Measurements from ENCODE around the gene UVRAG. TPM values are rescaled to one million over a fixed set of nuclear protein-coding genes. Genes with fewer than 3 reads are reported as not detected.

UVRAG gene
- polyA plus RNA-seq, 2 donors, result 3.1 to 3.8 TPM

- Histone ChIP-seq H3K27me3 (ENCODE audit: control insufficient read depth in 1 of 2, insufficient read depth in 2 of 2, low read length in 2 of 2) (no peaks in the 10 kb centered on the region), H3K36me3 (ENCODE audit: control insufficient read depth in 2 of 2, insufficient read depth in 2 of 2, low read length in 1 of 2) (no peaks in the 10 kb centered on the region), H3K27ac (ENCODE audit: low read depth in 2 of 2, low read length in 1 of 2) (no peak overlapping the region), H3K4me3 (ENCODE audit: low read depth in 1 of 2, low read length in 2 of 2) (no peak overlapping the region), H3K4me1 (ENCODE audit: control insufficient read depth in 2 of 2, insufficient read depth in 2 of 2, low read length in 1 of 2) (no peaks in the 10 kb centered on the region), H3K9me3 (ENCODE audit: control insufficient read depth in 2 of 2, insufficient read depth in 1 of 2, low read depth in 1 of 2, low read length in 1 of 2) (no peaks in the 10 kb centered on the region)
- 89 to 90% methylated on average over 5 of the region's 5 CpGs for WGBS, 2 donors
Measured at GRCh38 chr11:76030286-76030685, 215.3 kb downstream of the UVRAG start.

GRCh38 chr11:76030968-76031590 is 216.1 kb downstream of the UVRAG start:
- 95 to 100% methylated on average over 1 of the region's 1 CpG for WGBS, 2 donors
- no peaks in the 10 kb centered on the region for H3K36me3 ChIP-seq (ENCODE audit: control insufficient read depth in 2 of 2, insufficient read depth in 2 of 2, low read length in 1 of 2)
- no peak overlapping the region for H3K4me3 ChIP-seq (ENCODE audit: low read depth in 1 of 2, low read length in 2 of 2)
- H3K9me3 ChIP-seq (ENCODE audit: control insufficient read depth in 2 of 2, insufficient read depth in 1 of 2, low read depth in 1 of 2, low read length in 1 of 2), result no peaks in the 10 kb centered on the region
- H3K27ac ChIP-seq (ENCODE audit: low read depth in 2 of 2, low read length in 1 of 2), result no peak overlapping the region
- H3K27me3 ChIP-seq (ENCODE audit: control insufficient read depth in 1 of 2, insufficient read depth in 2 of 2, low read length in 2 of 2), result no peaks in the 10 kb centered on the region
- no peaks in the 10 kb centered on the region for H3K4me1 ChIP-seq (ENCODE audit: control insufficient read depth in 2 of 2, insufficient read depth in 2 of 2, low read length in 1 of 2)

GRCh38 chr11:76033699-76034098 is 218.7 kb downstream of the UVRAG start:
- H3K4me1 ChIP-seq (ENCODE audit: control insufficient read depth in 2 of 2, insufficient read depth in 2 of 2, low read length in 1 of 2), result peaks cover 0 to 2% of the 10 kb centered on the region in 2 donors
- H3K27ac ChIP-seq (ENCODE audit: low read depth in 2 of 2, low read length in 1 of 2), result no peak overlapping the region
- no peaks in the 10 kb centered on the region for H3K36me3 ChIP-seq (ENCODE audit: control insufficient read depth in 2 of 2, insufficient read depth in 2 of 2, low read length in 1 of 2)
- H3K9me3 ChIP-seq (ENCODE audit: control insufficient read depth in 2 of 2, insufficient read depth in 1 of 2, low read depth in 1 of 2, low read length in 1 of 2), result no peaks in the 10 kb centered on the region
- H3K27me3 ChIP-seq (ENCODE audit: control insufficient read depth in 1 of 2, insufficient read depth in 2 of 2, low read length in 2 of 2), result no peaks in the 10 kb centered on the region
- no peak overlapping the region for H3K4me3 ChIP-seq (ENCODE audit: low read depth in 1 of 2, low read length in 2 of 2)

GRCh38 chr11:76035020-76035419 is 220.0 kb downstream of the UVRAG start:
- H3K27ac ChIP-seq (ENCODE audit: low read depth in 2 of 2, low read length in 1 of 2), result no peak overlapping the region
- 96 to 99% methylated on average over 2 of the region's 2 CpGs for WGBS, 2 donors
- no peaks in the 10 kb centered on the region for H3K36me3 ChIP-seq (ENCODE audit: control insufficient read depth in 2 of 2, insufficient read depth in 2 of 2, low read length in 1 of 2)
- no peaks in the 10 kb centered on the region for H3K27me3 ChIP-seq (ENCODE audit: control insufficient read depth in 1 of 2, insufficient read depth in 2 of 2, low read length in 2 of 2)
- no peak overlapping the region for H3K4me3 ChIP-seq (ENCODE audit: low read depth in 1 of 2, low read length in 2 of 2)
- no peaks in the 10 kb centered on the region for H3K9me3 ChIP-seq (ENCODE audit: control insufficient read depth in 2 of 2, insufficient read depth in 1 of 2, low read depth in 1 of 2, low read length in 1 of 2)
- H3K4me1 ChIP-seq (ENCODE audit: control insufficient read depth in 2 of 2, insufficient read depth in 2 of 2, low read length in 1 of 2), result peaks cover 0 to 2% of the 10 kb centered on the region in 2 donors

- Histone ChIP-seq H3K4me3 (ENCODE audit: low read depth in 1 of 2, low read length in 2 of 2) (no peak overlapping the region), H3K36me3 (ENCODE audit: control insufficient read depth in 2 of 2, insufficient read depth in 2 of 2, low read length in 1 of 2) (no peaks in the 10 kb centered on the region), H3K27ac (ENCODE audit: low read depth in 2 of 2, low read length in 1 of 2) (no peak overlapping the region), H3K27me3 (ENCODE audit: control insufficient read depth in 1 of 2, insufficient read depth in 2 of 2, low read length in 2 of 2) (no peaks in the 10 kb centered on the region), H3K4me1 (ENCODE audit: control insufficient read depth in 2 of 2, insufficient read depth in 2 of 2, low read length in 1 of 2) (peaks cover 0 to 2% of the 10 kb centered on the region in 2 donors), H3K9me3 (ENCODE audit: control insufficient read depth in 2 of 2, insufficient read depth in 1 of 2, low read depth in 1 of 2, low read length in 1 of 2) (no peaks in the 10 kb centered on the region)
Measured at GRCh38 chr11:76038608-76039007, 223.6 kb downstream of the UVRAG start.

GRCh38 chr11:76041208-76041607 is 226.2 kb downstream of the UVRAG start:
- no peaks in the 10 kb centered on the region for H3K27me3 ChIP-seq (ENCODE audit: control insufficient read depth in 1 of 2, insufficient read depth in 2 of 2, low read length in 2 of 2)
- no peak overlapping the region for H3K27ac ChIP-seq (ENCODE audit: low read depth in 2 of 2, low read length in 1 of 2)
- peaks cover 0 to 2% of the 10 kb centered on the region in 2 donors for H3K4me1 ChIP-seq (ENCODE audit: control insufficient read depth in 2 of 2, insufficient read depth in 2 of 2, low read length in 1 of 2)
- WGBS, 2 donors, result 96 to 98% methylated on average over 3 of the region's 3 CpGs
- no peaks in the 10 kb centered on the region for H3K36me3 ChIP-seq (ENCODE audit: control insufficient read depth in 2 of 2, insufficient read depth in 2 of 2, low read length in 1 of 2)
- H3K4me3 ChIP-seq (ENCODE audit: low read depth in 1 of 2, low read length in 2 of 2), result no peak overlapping the region
- no peaks in the 10 kb centered on the region for H3K9me3 ChIP-seq (ENCODE audit: control insufficient read depth in 2 of 2, insufficient read depth in 1 of 2, low read depth in 1 of 2, low read length in 1 of 2)

GRCh38 chr11:76044750-76045320 is 229.8 kb downstream of the UVRAG start:
- Histone ChIP-seq H3K36me3 (ENCODE audit: control insufficient read depth in 2 of 2, insufficient read depth in 2 of 2, low read length in 1 of 2) (no peaks in the 10 kb centered on the region), H3K4me1 (ENCODE audit: control insufficient read depth in 2 of 2, insufficient read depth in 2 of 2, low read length in 1 of 2) (no peaks in the 10 kb centered on the region), H3K4me3 (ENCODE audit: low read depth in 1 of 2, low read length in 2 of 2) (no peak overlapping the region), H3K27ac (ENCODE audit: low read depth in 2 of 2, low read length in 1 of 2) (no peak overlapping the region), H3K9me3 (ENCODE audit: control insufficient read depth in 2 of 2, insufficient read depth in 1 of 2, low read depth in 1 of 2, low read length in 1 of 2) (no peaks in the 10 kb centered on the region), H3K27me3 (ENCODE audit: control insufficient read depth in 1 of 2, insufficient read depth in 2 of 2, low read length in 2 of 2) (no peaks in the 10 kb centered on the region)
- 80 to 92% methylated on average over 7 of the region's 7 CpGs for WGBS, 2 donors

GRCh38 chr11:76047231-76047630 is 232.2 kb downstream of the UVRAG start:
- no peaks in the 10 kb centered on the region for H3K9me3 ChIP-seq (ENCODE audit: control insufficient read depth in 2 of 2, insufficient read depth in 1 of 2, low read depth in 1 of 2, low read length in 1 of 2)
- H3K27me3 ChIP-seq (ENCODE audit: control insufficient read depth in 1 of 2, insufficient read depth in 2 of 2, low read length in 2 of 2), result no peaks in the 10 kb centered on the region
- 85 to 96% methylated on average over 1 of the region's 1 CpG for WGBS, 2 donors
- H3K27ac ChIP-seq (ENCODE audit: low read depth in 2 of 2, low read length in 1 of 2), result no peak overlapping the region
- H3K4me1 ChIP-seq (ENCODE audit: control insufficient read depth in 2 of 2, insufficient read depth in 2 of 2, low read length in 1 of 2), result no peaks in the 10 kb centered on the region
- H3K36me3 ChIP-seq (ENCODE audit: control insufficient read depth in 2 of 2, insufficient read depth in 2 of 2, low read length in 1 of 2), result no peaks in the 10 kb centered on the region
- H3K4me3 ChIP-seq (ENCODE audit: low read depth in 1 of 2, low read length in 2 of 2), result no peak overlapping the region

- Histone ChIP-seq H3K36me3 (ENCODE audit: control insufficient read depth in 2 of 2, insufficient read depth in 2 of 2, low read length in 1 of 2) (no peaks in the 10 kb centered on the region), H3K27ac (ENCODE audit: low read depth in 2 of 2, low read length in 1 of 2) (no peak overlapping the region), H3K9me3 (ENCODE audit: control insufficient read depth in 2 of 2, insufficient read depth in 1 of 2, low read depth in 1 of 2, low read length in 1 of 2) (no peaks in the 10 kb centered on the region), H3K27me3 (ENCODE audit: control insufficient read depth in 1 of 2, insufficient read depth in 2 of 2, low read length in 2 of 2) (no peaks in the 10 kb centered on the region), H3K4me1 (ENCODE audit: control insufficient read depth in 2 of 2, insufficient read depth in 2 of 2, low read length in 1 of 2) (no peaks in the 10 kb centered on the region), H3K4me3 (ENCODE audit: low read depth in 1 of 2, low read length in 2 of 2) (no peak overlapping the region)
Measured at GRCh38 chr11:76047766-76048165, 232.8 kb downstream of the UVRAG start.

- no peaks in the 10 kb centered on the region for H3K36me3 ChIP-seq (ENCODE audit: control insufficient read depth in 2 of 2, insufficient read depth in 2 of 2, low read length in 1 of 2)
- WGBS, 2 donors, result 95 to 100% methylated on average over 5 of the region's 5 CpGs
- no peaks in the 10 kb centered on the region for H3K27me3 ChIP-seq (ENCODE audit: control insufficient read depth in 1 of 2, insufficient read depth in 2 of 2, low read length in 2 of 2)
- H3K9me3 ChIP-seq (ENCODE audit: control insufficient read depth in 2 of 2, insufficient read depth in 1 of 2, low read depth in 1 of 2, low read length in 1 of 2), result no peaks in the 10 kb centered on the region
- H3K4me3 ChIP-seq (ENCODE audit: low read depth in 1 of 2, low read length in 2 of 2), result no peak overlapping the region
- no peaks in the 10 kb centered on the region for H3K4me1 ChIP-seq (ENCODE audit: control insufficient read depth in 2 of 2, insufficient read depth in 2 of 2, low read length in 1 of 2)
- no peak overlapping the region for H3K27ac ChIP-seq (ENCODE audit: low read depth in 2 of 2, low read length in 1 of 2)
Measured at GRCh38 chr11:76048763-76049162, 233.8 kb downstream of the UVRAG start.
